NT2/D1 (cell line): ENCODE measurements around the gene BGLAP.

Experiments used
- SUZ12 ChIP-seq: IDR thresholded peaks from 2 replicates; pipeline ENCODE4 v1.6.1; 2011; ENCODE audit not compliant: insufficient read length, insufficient read depth; ENCODE audit errors: extremely low read depth
- YY1 ChIP-seq: IDR thresholded peaks from 2 replicates; pipeline ENCODE4 v1.6.1; 2011; ENCODE audit not compliant: insufficient read length, insufficient read depth
- ZNF274 ChIP-seq: IDR thresholded peaks from 2 replicates; pipeline ENCODE4 v1.6.1; 2011; ENCODE audit warnings: mild to moderate bottlenecking, low read depth, low read length

- TF ChIP-seq ZNF274 (no peak), YY1 (no peak), SUZ12 (no peak)
These were observed 39.9 kb downstream of the BGLAP start for GRCh38 chr1:156281693-156282478.
